ENCODE results near the gene JARID2.

JARID2 gene

GRCh38 chr6:15451738-15452137 is 205.9 kb downstream of the JARID2 start:
- H3K36me3 ChIP-seq (ENCODE audit: insufficient read depth, low read length) = no peaks in the 10 kb centered on the region; the same call in 1 of the 2 replicates
- H4K20me1 ChIP-seq (ENCODE audit: insufficient read depth, low read length) = 0 out of 2 replicates have a peak, but pooled peaks cover 2% of the 10 kb centered on the region
- H3K9me2 ChIP-seq (ENCODE audit: low read depth, low read length) = no peaks in the 10 kb centered on the region
- H3K9me3 ChIP-seq (ENCODE audit: low read length) = no peaks in the 10 kb centered on the region
- H3K4me2 ChIP-seq (ENCODE audit: low read length) = no peak overlapping the region
- no peak for TF ChIP-seq EZH2 (IDR thresholded peaks at IDR 0.05; ENCODE audit: borderline replicate concordance, low read length)
- no peak for TF ChIP-seq CTCF (IDR thresholded peaks at IDR 0.05; ENCODE audit: low read length)
- H2AFZ ChIP-seq (ENCODE audit: low read length) = no peak overlapping the region
- H3K79me2 ChIP-seq (ENCODE audit: insufficient read depth, low read length) = no peaks in the 10 kb centered on the region
- H3F3A ChIP-seq (ENCODE audit: insufficient read depth, low read length) = no peaks in the 10 kb centered on the region
- no peak overlapping the region for H3K9ac ChIP-seq (ENCODE audit: low read length)
- H3K4me3 ChIP-seq (ENCODE audit: low read depth, low read length, poor library complexity, severe bottlenecking) = no peak overlapping the region
- no peaks in the 10 kb centered on the region for H3K27me3 ChIP-seq (ENCODE audit: insufficient read depth, low read length)
- H3K27ac ChIP-seq (ENCODE audit: low read depth, low read length, poor library complexity, severe bottlenecking) = no peak overlapping the region
- peaks cover 4% of the 10 kb centered on the region for H3K4me1 ChIP-seq (ENCODE audit: insufficient read depth, low read length, severe bottlenecking)

- TF ChIP-seq EZH2 (IDR thresholded peaks at IDR 0.05; ENCODE audit: borderline replicate concordance, low read length) = no peak
- TF ChIP-seq CTCF (IDR thresholded peaks at IDR 0.05; ENCODE audit: low read length) = no peak
- H4K20me1 ChIP-seq (ENCODE audit: insufficient read depth, low read length) = 0 out of 2 replicates have a peak, but pooled peaks cover 2% of the 10 kb centered on the region
- H3K36me3 ChIP-seq (ENCODE audit: insufficient read depth, low read length) = no peaks in the 10 kb centered on the region; the same call in 1 of the 2 replicates
- no peaks in the 10 kb centered on the region for H3K27me3 ChIP-seq (ENCODE audit: insufficient read depth, low read length)
- no peaks in the 10 kb centered on the region for H3F3A ChIP-seq (ENCODE audit: insufficient read depth, low read length)
- no peaks in the 10 kb centered on the region for H3K9me3 ChIP-seq (ENCODE audit: low read length)
- H3K4me1 ChIP-seq (ENCODE audit: insufficient read depth, low read length, severe bottlenecking) = peaks cover 4% of the 10 kb centered on the region
- no peak overlapping the region for H3K27ac ChIP-seq (ENCODE audit: low read depth, low read length, poor library complexity, severe bottlenecking)
- no peak overlapping the region for H3K4me2 ChIP-seq (ENCODE audit: low read length)
- H3K4me3 ChIP-seq (ENCODE audit: low read depth, low read length, poor library complexity, severe bottlenecking) = no peak overlapping the region
- H3K9me2 ChIP-seq (ENCODE audit: low read depth, low read length) = no peaks in the 10 kb centered on the region
- no peaks in the 10 kb centered on the region for H3K79me2 ChIP-seq (ENCODE audit: insufficient read depth, low read length)
- no peak overlapping the region for H3K9ac ChIP-seq (ENCODE audit: low read length)
- H2AFZ ChIP-seq (ENCODE audit: low read length) = no peak overlapping the region
These were observed 206.5 kb downstream of the JARID2 start for GRCh38 chr6:15452182-15452941.

GRCh38 chr6:15453186-15453585 is 207.3 kb downstream of the JARID2 start:
- Histone ChIP-seq H2AFZ (ENCODE audit: low read length) (no peak overlapping the region), H4K20me1 (ENCODE audit: insufficient read depth, low read length) (0 out of 2 replicates have a peak, but pooled peaks cover 2% of the 10 kb centered on the region), H3K9me3 (ENCODE audit: low read length) (no peaks in the 10 kb centered on the region), H3K4me1 (ENCODE audit: insufficient read depth, low read length, severe bottlenecking) (peaks cover 4% of the 10 kb centered on the region), H3K36me3 (ENCODE audit: insufficient read depth, low read length) (no peaks in the 10 kb centered on the region; the same call in 1 of the 2 replicates), H3K79me2 (ENCODE audit: insufficient read depth, low read length) (no peaks in the 10 kb centered on the region), H3F3A (ENCODE audit: insufficient read depth, low read length) (no peaks in the 10 kb centered on the region), H3K4me2 (ENCODE audit: low read length) (no peak overlapping the region), H3K9ac (ENCODE audit: low read length) (no peak overlapping the region), H3K9me2 (ENCODE audit: low read depth, low read length) (no peaks in the 10 kb centered on the region), H3K27me3 (ENCODE audit: insufficient read depth, low read length) (no peaks in the 10 kb centered on the region), H3K4me3 (ENCODE audit: low read depth, low read length, poor library complexity, severe bottlenecking) (no peak overlapping the region), H3K27ac (ENCODE audit: low read depth, low read length, poor library complexity, severe bottlenecking) (no peak overlapping the region)
- TF ChIP-seq EZH2 (IDR thresholded peaks at IDR 0.05; ENCODE audit: borderline replicate concordance, low read length) = no peak
- TF ChIP-seq CTCF (IDR thresholded peaks at IDR 0.05; ENCODE audit: low read length) = no peak

All from OCI-LY1 (cell line).